Midbrain (tissue), 1 donor: ENCODE results near the gene KCNK10.

Source experiments
- DNase-seq: peaks from one replicate; lab custom pipeline; 2025; lab: John Stamatoyannopoulos, UW

Gene KCNK10

DNA sequence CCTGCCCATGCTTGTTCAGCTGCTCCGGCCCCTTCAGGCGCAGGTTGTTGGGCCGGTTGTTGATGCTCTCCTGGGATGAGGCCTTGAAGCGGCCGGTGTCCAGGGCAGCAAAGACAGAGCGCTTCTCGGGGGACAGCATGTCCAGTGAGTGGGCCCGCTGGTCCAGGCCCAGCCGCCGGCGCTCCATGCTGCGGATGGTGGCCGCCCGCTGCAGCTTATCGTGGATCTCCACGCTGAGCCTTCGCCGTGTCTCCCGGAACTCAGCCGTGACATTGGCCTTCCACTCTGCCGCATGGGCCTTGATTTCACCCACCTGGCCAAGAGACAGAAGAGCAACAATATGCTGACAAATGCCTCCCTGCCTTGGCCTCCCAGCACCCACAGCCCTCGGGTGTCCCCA is 137.2 kb downstream of the KCNK10 start:
- DNase-seq: no peak

DNA sequence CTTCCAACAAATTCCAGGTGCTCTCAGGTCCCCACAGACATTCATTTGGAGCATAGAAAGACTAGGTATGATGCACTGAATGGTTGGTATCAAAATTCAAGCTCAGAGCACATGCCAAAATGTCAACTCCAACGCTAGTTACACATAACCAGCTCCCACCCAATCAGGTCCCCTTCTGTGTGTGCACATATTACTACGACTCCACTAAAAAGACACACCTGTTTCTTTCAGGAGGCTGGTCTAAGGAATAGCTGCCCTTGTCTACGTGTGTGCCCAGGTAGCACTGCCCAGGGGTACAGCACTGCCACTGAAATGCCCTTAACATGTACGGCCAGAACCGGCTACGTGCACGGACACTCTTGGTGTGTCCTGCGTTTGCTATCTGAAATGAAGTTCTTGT is 138.1 kb downstream of the KCNK10 start:
- no peak for DNase-seq

DNA sequence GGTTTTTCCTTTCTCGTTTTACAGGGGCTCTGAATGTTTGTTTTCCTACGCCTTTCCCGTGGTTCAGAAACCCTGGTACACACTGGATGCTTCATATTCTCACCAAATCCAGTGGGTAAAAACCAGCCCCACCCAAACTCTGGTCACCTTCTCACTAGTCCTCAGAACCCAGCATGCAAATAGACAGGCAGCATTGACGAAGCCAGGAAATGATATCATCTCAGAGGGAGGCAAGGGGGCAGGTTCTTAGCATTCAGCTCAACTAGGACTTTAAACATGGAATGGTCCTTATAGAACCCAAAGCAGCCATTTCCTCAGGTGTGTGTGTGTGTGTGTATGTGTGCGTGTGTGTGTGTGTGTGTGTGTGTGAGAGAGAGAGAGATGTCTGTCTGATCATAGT is 142.0 kb downstream of the KCNK10 start:
- DNase-seq: no peak

DNA sequence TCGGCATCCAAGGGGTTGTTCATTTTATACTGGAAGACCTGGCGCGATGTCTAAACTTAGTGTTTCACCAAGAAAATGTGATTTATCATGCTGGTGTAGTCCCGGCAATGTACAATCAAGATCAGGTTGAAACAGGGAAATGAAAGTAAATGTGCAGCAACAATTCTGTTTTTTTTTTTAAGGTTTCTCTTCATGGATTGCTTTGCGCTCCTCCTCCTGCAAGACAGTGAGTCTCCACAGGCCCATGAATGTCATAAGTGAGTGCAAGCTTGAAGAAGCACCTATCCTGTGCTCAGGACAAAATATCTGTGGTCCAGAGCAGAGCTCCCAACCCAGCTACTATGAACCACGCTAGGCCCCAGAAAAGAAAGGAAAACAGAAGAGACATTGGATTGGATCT is 143.4 kb downstream of the KCNK10 start:
- DNase-seq: peak; percentile 6

DNA sequence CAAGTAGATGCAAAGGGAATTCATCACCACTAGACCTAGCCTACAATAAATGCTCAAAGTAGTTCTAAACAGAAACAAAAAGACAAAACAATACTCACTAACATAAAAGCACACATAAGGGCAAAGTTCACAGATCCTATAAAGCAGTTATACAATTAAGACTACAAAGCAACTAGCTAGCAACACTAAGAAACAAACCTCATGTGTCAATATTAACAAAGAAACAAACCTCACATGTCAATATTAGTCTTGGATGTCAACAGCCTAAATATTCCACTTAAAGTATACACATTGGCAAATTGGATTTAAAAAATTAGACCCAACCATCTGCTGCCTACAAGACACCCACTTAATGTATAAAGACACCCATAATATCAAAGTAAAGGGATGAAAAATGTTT is 152.7 kb downstream of the KCNK10 start:
- DNase-seq: no peak

DNA sequence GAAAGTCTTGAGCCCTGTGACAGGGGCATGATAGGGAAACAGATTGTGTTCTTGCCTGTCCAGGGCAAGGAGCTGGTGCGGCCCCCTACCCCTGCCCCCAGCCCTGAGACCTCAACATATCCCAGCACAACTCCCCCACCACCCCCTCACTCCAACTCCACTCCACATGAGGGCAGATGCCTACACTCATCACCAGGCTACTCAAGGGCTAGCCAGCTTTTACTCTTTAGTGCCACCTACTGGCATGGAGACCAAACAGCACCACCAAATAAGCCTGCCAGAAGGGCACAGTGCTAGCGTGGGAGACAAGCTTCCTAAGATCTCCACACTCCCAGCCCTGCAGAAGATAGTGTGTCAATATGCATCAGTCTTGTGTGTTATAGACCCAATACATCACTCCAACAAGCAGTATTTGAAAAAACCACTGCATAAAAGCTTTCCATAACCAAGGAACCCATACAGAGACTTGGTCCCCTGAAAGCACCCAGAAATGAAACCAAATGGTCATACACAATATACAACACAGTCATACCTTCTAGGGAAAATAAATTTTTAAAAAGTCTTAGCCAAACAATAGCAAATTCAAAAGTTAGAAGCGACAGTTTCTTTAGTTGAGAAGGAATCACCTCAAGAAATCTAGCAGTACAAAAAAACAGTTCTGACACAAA is 154.4 kb downstream of the KCNK10 start:
- DNase-seq: peak; percentile 5

DNA sequence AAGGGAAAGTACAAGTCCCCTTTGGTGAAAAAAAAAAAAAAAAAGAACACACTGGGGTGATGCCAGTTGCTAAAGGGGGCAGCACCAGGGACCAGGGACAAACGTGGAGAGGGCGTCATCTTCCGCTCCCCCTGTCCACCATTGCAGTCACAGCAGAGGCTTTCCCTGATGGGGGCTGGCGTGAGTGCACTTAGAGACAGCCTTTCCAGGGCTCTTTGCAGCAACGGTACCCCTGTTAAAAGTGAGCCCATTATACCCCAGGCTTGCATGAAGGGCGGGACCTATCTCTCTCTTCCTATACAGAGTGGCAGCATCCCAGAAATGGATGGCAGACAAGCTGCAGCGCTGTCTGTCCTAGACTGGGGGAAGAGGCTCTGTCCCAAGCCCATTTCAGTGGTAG is 155.0 kb downstream of the KCNK10 start:
- DNase-seq: no peak

DNA sequence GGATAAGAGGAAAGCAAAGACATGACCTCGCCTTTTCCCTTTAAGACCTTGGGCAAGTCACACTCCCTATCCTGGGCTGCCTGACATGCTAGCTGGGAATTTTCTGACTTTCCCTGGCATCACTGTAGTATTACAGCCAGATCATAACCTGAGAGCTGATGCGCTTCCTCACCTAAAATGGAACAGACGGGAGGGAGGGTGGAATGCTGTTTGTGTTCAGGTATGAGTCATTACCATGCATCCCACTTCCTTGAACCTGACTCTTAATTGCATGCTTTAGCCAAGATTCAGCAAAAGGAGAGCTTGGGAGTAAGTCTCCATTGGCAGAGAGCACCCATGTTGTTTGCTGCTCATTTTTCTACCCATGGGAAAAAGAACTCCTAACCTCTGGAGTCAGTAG is 156.5 kb downstream of the KCNK10 start:
- DNase-seq: no peak

DNA sequence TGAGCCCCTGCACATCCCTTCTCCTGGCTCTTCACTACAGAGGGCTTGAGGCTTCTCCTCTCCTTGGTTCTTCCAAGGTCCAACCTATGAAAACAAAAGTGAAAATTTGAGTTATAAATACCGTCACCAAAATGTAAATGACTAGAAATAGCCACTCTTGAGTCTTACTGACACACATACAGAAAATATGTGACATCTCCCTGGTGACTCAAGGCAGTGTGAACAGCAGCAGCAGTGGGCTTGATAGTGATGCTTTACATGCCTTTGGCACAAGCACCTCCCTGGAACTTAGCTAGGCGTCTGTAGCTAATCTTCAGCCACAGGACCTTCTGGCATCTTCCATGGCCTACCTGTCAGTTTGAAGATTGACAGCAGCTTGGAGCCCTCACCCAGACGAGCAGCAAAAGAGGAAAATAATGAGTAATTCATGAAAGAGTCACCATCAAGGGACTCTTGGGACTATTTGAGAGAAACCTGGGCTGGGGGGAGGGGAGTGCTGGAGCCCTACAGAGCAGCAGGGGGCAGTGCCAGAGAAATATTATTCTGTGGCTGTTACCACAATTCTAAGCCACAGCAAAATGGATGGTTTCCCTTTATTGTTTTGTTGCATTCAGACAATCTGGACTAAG is 158.0 kb downstream of the KCNK10 start:
- DNase-seq: no peak

DNA sequence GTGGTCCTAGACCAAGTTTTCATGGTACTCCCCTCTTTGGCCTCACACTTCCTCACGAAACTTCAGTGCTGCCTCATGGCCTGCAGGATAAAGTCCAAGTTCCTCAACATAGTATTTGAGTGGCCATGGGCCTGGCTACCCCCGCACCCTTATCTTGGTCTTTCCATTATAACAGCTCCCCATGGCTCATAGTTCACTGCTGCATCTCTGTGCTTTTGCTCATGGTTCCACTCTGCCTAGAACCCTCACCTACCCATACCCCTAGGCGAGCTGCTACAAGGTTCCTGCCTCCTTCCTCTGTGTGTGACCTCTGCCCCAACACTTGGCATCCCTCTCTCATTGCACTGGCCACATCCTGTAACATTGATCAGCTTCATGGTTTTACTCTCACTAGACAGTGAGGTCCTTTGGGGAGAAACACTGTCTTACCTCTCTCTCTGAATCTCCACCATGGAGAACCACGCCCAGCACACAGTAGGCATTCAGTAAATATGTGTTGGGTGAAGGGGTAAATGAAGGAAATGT is 159.3 kb downstream of the KCNK10 start:
- DNase-seq: no peak

DNA sequence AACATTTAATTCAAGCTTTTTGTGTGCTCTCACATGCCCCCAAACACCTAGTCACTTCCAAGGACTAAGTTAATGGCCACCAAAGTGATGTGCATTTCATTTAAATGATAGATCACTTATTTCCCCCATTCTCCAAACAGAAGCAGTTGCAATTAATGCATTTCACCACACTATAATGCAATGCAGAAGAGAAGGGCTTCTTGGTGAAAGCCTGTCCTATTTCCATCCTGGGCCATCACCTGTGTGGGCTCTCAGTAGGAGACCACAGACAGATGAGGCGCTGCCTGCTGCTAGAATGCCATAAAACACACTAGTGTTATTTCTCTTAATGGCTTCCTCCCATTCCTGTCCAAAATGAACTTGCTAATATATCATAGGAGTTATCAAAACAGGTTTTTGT is 166.9 kb downstream of the KCNK10 start:
- DNase-seq: no peak

DNA sequence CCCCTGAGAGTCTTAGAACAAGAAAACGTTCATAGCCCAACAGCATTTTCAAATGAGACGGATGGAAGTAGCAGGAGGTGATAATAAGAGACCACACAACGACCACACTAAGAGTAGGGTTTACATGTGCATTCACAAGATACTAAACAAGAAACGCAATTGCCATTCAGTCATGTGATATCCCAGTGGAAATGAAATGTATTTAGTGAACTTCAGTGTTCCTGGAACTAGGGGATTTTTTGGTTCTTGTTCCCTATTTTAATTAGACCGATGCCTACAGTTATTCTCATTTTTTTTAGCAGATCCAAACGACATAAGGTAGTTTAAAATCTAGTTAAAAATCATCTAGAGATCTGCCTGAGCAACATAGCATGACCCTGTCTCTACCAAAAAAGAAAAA is 168.1 kb downstream of the KCNK10 start:
- DNase-seq: no peak

DNA sequence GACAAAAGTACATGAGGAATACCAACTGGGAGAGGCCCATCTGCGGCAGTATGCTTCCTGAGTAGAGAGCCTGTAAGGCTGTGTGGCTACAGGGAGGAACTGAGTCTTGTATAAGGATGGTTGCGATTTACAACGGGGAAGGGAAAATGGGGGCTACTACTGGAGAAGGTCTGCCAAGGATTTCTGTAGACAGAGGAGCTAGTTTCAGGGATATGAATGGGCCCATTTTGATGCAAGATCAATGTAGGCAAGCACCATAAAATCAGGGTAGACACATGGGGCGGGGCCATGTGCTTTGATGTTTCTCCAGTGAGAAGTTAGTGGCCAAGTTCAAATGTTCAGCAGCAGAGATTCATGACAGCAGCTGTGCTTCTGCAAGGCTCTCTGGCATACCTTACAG is 168.7 kb downstream of the KCNK10 start:
- DNase-seq: no peak

DNA sequence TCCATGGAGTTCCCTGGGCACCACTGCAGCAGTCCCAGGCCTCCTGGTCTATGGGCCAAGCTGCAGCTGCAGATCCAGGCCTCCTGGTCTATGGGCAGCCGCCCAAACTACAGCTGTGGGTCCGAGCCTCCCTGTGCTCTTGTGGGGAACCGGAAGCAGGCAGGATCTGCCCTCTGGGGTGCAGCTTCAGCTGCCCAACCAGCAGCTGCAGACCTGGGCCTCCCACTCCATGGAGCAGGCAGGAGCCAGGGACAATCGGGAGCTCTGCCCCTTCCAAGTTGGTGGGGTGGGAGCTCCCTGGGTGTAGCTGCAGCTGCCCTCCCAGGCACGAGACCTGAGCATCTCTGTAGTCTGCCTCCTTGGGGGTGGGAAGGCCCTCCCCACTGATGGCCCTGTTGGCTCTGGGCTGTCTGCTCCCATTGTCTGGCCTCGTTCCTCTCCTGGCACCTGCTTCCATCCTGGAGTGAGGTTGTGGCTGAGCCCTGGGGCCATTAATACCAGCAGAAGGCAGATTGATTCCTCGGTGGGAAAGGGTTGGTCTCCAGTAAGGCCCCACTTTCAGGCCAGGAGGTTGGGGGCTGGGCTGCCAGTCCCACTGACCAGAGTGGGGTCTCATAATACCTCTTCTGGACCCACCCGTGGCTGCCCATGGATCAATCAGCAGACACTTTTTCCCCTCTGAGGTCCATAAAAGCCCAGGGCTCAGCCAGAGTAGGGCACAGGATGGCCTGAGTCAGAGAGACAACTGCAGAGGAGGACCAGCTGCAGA is 176.0 kb downstream of the KCNK10 start:
- no peak for DNase-seq

DNA sequence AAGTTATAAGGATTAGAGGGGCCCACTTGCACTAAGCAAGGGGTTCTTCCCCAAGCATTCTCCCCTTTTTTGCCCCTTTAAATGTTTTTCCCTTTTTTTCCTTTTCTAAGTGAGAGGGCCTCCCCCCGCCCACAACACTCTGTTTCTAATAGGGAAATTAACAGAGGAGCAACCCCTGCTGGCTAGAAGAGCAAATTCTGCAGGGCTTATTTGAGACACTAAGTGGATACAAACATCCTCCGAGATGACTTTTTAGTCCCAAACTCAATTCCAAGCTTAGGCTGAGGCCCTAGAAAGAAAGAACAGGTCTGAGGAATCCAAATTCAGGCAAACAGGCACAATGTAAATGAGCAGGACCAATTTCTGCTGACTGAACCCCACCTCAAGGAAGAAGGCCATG is 179.3 kb downstream of the KCNK10 start:
- DNase-seq: no peak

DNA sequence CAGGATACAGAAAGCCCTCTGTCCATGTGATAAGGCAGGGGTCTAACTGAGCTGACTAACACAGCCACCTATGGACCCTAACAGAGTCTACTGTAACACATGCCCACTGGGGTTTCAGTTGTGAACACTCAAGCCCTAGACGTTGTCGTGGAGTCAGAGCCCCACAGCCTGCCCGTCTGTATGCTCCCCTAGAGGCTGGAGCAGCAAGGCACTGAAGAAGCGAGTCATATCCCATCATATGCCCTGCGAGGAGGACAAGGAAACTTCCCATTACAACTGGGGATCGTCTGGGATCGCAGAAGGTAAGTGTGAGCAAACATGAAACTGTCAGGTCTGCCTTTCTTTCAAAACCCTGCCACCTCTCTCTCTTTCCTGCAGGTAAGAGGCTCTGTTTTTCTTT is 180.1 kb downstream of the KCNK10 start:
- no peak for DNase-seq

DNA sequence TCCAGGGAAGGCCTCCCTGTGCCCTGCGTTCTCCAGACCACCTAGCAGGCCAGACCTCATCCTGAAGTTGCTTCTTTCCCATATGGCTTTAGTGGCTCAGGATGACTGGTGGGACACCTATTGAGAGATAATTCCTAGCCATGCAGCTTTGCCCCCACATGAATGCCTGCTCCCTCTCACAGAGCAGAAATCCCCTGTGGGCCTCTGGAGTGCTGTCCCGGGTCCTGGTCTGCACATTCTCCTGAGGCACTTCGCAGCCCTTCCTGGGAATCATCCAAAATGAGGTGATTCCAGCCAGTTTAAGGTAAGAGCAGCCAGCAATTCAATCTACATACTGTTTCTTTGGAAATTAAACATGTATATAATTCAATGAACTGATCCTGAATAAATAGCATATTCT is 182.2 kb downstream of the KCNK10 start:
- DNase-seq: no peak

DNA sequence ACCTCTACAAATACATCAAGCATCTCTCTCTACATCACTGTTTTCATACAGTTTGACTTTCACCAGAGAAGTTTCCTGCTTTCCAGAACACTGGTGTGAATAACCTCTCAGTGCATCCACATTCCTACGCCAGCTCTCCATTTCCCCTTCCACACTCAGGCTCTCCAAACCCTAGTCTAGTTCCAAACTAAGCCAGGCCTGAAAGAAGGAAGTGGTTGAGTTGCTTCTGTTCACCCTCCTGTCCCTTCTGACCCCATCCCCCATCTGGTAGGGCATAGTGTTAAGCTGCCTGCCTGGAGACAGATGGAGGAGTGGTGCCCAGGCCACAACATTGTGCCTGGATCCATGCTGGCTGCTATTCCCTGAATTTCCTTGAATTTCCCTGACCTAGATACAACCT is 185.7 kb downstream of the KCNK10 start:
- DNase-seq: no peak
